GM18502 (cell line): ENCODE measurements around the gene SURF4.
"Not testable (repeated sequence)": the region's sequence is repeated elsewhere in the genome, so short reads cannot be mapped to it uniquely, and the experiment has no call there.

Experiments used
- ATAC-seq: cut with Tn5 transposase; IDR thresholded peaks from one replicate; pipeline ENCODE4 v1.9.1; 2021; ENCODE audit warnings: mild to moderate bottlenecking; ENCODE audit not compliant: unreplicated experiment, poor library complexity

Gene SURF4

GRCh38 chr9:133377721-133378216 lies 1.9 kb upstream of the SURF4 start:
- no peak for ATAC-seq

GRCh38 chr9:133377280-133377679 lies 1.4 kb upstream of the SURF4 start:
- ATAC-seq, result not testable (repeated sequence)

- no peak for ATAC-seq
Observed at GRCh38 chr9:133375116-133375723, 640 bp downstream of the SURF4 start.

- ATAC-seq, result no peak
Observed at GRCh38 chr9:133374612-133375115, 1.2 kb downstream of the SURF4 start.

- no peak for ATAC-seq
Observed at GRCh38 chr9:133372144-133372543, 3.7 kb downstream of the SURF4 start.

- ATAC-seq, result no peak
Observed at GRCh38 chr9:133371261-133371711, 4.6 kb downstream of the SURF4 start.

- ATAC-seq, result no peak
Observed at GRCh38 chr9:133370685-133371084, 5.2 kb downstream of the SURF4 start.

GRCh38 chr9:133369933-133370332 lies 5.9 kb downstream of the SURF4 start:
- no peak for ATAC-seq

- no peak for ATAC-seq
Observed at GRCh38 chr9:133369422-133369821, 6.4 kb downstream of the SURF4 start.

GRCh38 chr9:133368249-133368881 lies 7.5 kb downstream of the SURF4 start:
- ATAC-seq, result no peak

- no peak for ATAC-seq
Observed at GRCh38 chr9:133367778-133368177, 8.1 kb downstream of the SURF4 start.

GRCh38 chr9:133367221-133367620 lies 8.6 kb downstream of the SURF4 start:
- ATAC-seq, result no peak

GRCh38 chr9:133366435-133366834 lies 9.4 kb downstream of the SURF4 start:
- ATAC-seq, result no peak

GRCh38 chr9:133362359-133363044 lies 13.4 kb downstream of the SURF4 start:
- no peak for ATAC-seq

GRCh38 chr9:133361507-133362092 lies 14.3 kb downstream of the SURF4 start:
- ATAC-seq, result no peak

GRCh38 chr9:133360400-133361393 lies 15.2 kb downstream of the SURF4 start:
- ATAC-seq, result no peak

GRCh38 chr9:133359399-133360175 lies 16.3 kb downstream of the SURF4 start:
- ATAC-seq, result no peak

- no peak for ATAC-seq
Observed at GRCh38 chr9:133357656-133358055, 18.2 kb downstream of the SURF4 start.
